NCI-H524 (cell line): Measurements from ENCODE around the gene MYO1B.

Experiments
- DNase-seq, 2 experiments: peaks; one replicate each; lab custom pipeline; 2025; lab: John Stamatoyannopoulos, UW

The MYO1B gene

DNA sequence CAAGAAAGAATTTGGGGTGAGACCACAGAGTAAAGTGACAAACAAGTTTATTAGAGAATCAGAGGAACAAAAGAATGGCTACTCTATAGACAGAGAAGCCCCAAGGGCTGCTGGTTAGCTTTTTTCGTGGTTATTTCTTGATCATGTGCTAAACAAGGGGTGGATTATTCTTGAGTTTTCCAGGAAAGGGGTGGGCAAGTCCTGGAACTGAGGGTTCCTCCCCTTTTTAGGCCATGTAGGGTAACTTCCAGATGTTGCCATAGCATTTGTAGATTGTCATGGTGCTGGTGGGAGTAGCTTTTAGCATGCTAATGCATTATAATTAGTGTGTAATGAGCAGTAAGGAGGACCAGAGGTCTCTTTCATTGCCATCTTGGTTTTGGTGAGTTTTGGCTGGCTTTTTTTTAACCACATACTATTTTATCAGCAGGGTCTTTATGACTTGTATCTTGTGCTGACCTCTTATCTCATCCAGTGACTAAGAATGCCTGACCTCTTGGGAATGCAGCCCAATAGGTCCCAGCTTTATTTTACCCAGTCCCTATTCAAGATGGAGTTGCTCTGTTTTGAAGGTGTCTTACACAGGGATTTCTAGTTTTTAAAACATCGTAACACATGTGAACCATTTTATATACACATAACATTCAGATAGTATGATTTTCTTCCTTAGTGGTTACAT is 77.8 kb downstream of the MYO1B start:
- no peak for DNase-seq

DNA sequence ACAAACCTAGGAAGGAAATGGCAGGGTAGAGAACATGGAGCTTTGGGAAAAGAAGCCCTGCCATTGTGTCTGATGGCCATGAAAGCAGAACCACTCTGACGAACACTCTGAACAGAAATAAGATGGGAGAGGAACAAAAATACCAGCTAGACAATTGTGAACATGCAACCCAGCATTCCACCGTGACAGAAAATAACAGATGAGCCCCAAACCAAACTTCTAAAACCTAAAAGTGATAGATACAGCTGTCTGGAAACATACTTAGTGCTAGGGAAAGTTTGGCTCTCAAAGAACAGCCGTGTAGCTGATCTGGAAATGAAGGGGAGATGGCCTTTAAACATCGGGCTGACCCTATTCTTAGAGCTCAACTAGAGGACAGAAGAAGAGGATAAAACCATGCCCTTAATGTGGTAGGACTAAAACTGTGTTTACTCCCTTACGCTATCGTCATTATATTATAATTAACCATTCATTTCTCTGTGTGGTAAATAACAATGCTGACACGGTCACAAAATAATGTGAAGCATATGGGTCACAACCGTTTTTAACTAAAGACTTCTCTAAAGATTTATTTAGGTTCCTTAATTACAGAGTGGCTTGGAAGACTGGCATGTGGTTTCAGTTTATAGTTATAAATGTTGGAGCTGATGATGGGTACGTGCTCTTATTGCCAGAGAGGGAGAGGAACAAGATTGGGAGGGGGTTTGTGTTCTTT is 80.6 kb downstream of the MYO1B start:
- DNase-seq: no peak

GRCh38 chr2:191327484-191327883 is 82.3 kb downstream of the MYO1B start:
- DNase-seq: no peak

DNA sequence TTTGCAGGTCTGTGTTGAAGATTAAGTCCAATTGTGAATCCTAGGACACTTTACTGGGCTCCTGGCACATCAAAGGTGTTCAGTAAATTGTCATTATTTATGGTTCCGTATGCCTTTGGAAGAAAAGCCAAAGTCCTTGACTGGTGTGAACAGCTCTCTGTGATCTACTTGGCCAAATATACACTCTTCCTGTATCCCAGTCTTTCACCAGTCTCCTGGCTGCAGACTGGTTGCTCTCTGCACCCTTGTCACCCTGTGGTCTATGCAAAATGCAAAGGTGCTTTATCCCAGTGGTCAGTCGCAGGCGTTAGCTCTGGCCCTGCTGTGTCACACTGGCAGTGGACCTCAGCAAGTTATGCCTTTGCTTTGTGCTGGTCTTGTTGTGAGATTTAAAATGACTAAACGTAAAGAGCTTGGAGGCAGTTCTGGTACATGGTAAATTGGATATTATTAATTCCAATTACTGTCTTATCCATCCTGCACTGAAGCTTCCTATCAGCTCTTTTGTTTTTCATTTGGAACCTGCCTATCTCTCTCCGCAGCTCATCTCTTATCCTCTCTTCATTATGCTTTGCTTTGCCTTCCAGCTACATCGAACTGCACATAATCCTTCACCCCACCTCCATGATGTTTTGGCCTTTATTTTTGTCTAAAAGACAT is 83.1 kb downstream of the MYO1B start:
- no peak for DNase-seq

- no peak for DNase-seq
Observed at GRCh38 chr2:191329841-191330240, 84.6 kb downstream of the MYO1B start.

DNA sequence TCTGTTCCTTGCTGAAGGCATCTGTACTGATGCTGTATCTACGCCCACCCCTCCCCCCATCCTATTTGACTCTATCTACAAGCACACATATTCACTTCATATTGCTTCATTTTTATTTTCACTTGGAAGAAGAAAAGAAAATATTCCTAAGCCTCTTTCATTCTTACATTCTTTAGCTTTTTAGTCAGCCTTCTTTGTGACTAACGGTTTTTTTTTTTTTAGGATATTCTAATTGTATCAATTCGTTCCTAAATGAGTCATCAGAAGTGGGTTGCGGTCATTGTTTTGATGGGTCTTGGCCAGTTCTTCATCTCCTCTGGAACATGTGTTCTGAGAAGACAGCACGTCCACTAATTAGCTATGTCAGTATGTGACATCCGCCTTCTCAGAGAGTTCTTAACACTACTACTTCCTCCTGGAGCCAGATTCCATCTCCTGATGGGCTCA is 88.7 kb downstream of the MYO1B start:
- DNase-seq: no peak

DNA sequence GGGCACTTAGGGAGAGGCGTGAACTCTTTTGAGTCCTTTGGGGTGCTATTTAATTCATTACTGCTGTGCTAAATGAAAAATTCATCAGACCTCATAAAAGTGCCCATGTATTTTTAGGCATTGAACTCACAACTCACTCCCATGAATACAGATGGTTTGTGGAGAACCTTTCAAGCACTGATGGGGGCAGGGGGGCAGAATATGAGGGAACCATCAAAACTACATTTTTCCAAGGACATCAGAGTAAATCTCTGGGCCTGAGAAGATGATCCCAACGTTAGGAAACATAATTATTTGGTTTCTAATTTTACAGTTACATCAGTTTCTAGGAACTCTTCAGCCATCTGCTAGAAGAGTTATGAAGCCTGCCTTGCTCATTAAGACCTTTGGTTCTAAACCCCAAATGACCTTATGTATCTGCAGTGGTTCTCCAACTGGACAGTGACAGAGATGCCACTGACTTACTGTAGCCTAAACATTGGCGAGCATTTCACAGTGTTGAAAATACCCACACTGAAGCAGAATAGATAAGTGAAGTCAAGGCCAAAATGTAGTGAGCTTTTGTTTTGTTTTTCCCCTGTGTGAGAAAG is 90.8 kb downstream of the MYO1B start:
- no peak for DNase-seq

DNA sequence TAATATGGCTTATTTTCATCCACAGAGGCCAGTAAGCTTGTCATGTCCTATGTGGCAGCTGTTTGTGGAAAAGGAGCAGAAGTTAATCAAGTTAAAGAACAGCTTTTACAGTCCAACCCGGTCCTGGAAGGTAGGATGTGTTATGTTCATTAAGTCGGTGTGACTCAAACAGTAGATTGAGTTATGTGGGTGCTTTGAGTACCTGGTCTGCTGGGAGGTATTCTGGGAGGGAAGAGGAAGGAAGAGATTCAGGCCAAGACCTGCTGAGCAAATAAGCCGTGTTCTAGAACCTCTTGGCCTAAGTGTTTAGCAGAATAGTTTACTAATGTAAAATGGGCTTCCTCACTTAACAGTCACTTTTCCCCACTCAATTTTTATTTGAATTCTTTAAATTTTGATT is 96.2 kb downstream of the MYO1B start:
- no peak for DNase-seq

- DNase-seq: no peak
Observed at GRCh38 chr2:191343796-191344338, 98.7 kb downstream of the MYO1B start.

GRCh38 chr2:191345788-191346187 is 100.6 kb downstream of the MYO1B start:
- no peak for DNase-seq

GRCh38 chr2:191347154-191347553 is 102.0 kb downstream of the MYO1B start:
- DNase-seq: peak in 1 of 2 experiments; percentile 11

- no peak for DNase-seq
Observed at GRCh38 chr2:191347881-191348280, 102.7 kb downstream of the MYO1B start.

- no peak for DNase-seq
Observed at GRCh38 chr2:191349990-191350389, 104.8 kb downstream of the MYO1B start.

DNA sequence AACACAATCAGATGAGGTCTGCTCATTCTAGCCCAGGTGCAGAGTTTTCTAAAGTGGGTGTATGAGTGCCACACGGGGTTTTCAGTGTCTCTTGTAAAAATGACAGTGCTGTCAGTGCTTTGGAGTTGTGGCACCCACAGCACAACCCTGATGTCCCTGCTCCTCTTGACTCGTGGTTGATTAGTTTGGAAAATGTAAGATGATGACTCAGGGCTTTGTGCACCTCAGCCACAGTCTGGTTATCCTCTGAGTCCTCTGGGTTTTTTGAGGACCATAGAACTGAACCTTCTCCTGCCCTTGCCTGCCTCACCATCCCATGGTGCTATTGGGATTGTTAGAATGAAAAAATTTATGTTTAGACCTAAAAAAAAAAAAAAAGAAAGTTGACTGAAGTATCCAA is 105.6 kb downstream of the MYO1B start:
- no peak for DNase-seq

- no peak for DNase-seq
Observed at GRCh38 chr2:191351298-191351697, 106.1 kb downstream of the MYO1B start.

- no peak for DNase-seq
Observed at GRCh38 chr2:191351921-191352320, 106.7 kb downstream of the MYO1B start.

DNA sequence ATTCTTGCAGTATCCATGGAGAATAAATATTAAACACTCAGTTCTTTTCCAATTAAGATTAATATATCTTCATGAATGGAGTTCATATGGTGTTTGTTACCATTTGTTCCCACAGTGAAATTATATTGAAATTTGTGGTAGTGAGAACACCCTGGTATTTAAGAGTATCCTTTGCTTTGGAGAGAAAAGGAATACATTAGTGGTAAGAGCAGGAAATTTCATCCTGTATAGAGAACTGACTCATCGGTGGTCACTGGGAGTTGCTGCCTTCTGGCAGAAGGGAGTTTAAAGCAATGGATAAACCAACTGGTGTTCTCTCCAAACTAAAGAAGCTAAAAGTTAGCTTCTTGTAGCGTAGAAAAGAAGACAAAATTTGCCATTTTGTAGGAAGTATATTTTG is 107.3 kb downstream of the MYO1B start:
- no peak for DNase-seq

- no peak for DNase-seq
Observed at GRCh38 chr2:191355170-191355758, 110.1 kb downstream of the MYO1B start.

DNA sequence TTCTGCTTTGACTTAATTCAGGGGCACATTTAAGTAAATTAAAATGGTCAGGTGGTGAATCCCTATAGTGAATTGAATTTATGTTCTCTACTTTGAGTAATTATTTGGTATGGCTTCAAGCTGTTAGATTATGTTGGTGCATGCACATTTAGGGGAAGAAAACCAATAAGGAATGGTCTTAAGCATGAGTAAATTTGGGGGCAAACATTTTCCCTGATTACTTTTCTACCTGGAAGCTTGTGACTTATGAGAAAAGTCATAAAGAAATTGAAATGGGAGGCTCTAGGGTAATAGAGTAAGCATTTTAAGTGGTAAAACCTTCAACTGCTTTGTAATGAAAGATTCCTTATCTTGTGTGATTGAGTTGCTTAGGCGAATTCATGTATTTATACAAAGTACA is 112.5 kb downstream of the MYO1B start:
- DNase-seq: no peak

DNA sequence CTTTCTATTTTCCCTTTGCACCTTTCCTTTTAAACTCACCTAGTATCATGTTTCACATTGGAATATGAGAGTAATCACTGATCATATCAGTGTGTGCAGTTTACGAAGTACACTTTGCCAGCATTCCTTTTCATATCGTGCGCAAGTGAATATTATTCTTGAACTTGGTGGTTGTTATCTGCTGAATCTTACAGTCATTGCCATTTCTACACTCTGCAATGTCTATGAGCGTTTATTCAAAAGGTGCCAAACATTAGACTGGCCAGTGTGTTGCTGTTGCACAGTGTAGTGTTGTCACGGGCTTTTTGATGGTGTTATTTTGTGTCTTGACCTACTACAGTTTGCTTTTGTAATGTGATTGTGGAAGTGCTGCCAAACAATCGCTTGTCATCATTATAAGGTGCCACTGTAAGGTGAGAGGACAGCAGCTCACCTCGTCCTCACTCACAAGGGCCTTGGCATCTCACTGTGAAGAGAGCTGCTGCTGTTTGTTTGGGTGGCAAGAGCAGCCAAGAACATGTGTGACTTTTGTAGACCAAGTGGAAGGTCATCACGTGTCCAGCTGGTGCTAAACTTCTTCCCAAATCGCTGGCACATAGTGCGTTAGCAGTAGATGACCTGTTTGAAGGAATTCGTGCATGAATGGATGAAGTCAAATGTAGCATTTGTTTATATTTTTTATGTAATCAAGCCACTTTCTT is 113.3 kb downstream of the MYO1B start:
- no peak for DNase-seq

DNA sequence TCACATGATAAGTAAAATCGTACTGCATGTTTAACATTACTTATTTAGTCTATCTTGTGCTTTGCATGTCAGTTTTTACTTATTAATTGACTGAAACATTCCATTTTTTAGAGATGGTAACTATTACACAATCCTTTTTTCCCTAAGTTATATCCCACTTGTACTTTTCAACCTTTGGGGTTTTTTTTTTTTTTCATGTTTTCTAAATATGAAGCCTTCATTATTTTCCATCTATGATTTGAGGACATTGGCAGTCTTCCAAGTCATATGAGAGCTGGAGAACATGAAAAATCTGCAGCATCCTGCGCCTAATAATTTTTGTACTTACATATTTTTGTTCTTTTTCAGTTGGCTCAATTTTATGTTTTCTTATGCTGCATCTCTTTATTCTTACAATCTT is 113.9 kb downstream of the MYO1B start:
- DNase-seq: no peak

DNA sequence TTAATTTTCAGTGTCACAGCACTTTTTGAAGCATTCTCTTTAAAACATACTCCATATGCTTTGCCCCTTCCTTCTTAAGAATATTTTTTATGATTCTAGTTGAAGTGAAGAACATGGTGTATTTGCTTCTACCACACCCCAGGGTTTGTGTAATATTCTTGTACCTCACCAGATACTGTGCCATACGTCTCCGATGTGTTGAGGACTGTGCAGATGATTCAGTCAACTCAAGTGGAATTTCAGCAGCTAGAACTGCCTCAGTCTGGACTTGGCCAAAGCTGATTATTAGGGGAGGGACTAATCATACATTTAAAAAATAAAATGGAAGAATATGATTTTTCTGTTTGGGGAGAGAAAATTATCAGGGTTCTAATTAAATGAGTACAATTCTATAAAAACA is 115.7 kb downstream of the MYO1B start:
- no peak for DNase-seq
